Measurements from ENCODE around the gene KCNG4. TPM values are rescaled to one million over a fixed set of nuclear protein-coding genes. Genes with fewer than 3 reads are reported as not detected.
A peak's percentile ranks its signal among the peaks of the same experiment; 100 is the strongest.

The KCNG4 gene
- total and polyA plus RNA-seq, 11 donors, result not detected

DNA sequence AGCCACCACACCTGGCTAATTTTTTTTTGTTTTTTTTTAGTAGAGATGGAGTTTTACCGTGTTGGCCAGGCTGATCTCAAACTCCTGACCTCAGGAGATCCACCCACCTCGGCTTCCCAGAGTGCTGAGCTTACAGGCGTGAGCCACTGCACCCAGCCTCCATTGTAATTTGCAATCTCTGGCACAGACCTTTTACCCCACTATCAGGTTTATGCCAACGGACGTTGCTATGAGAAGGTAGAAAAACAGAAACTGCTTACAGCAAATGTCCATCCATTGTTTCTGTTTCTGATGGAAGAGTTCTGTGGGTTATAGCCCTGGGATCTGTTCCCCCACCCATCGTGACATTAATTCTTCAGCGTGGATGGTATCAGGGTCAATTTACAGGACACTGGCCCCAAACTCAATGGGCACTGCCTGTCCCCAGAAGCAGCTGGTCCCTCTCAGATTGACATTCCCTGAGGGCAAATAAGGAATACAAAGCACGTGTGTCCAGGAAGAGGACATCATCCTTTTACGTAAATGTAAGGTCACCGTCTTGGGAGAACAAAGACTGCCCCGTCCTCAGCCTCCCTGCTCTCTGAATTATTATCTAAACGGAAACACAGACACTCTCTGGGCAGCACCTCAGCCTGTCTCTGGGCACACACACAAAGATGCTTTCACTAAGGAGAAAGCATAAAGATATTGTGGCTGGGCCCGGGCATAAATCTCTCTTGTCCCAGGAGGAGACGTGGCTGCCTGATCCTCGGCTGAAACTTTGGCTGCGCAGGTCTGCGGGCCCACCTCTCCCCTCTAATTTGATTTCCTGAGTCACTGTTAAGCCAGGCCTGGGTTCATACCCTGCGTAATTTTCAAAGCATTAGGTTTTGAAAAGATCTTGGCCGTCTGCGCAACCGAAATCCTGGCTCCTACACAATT is 5.2 kb downstream of the KCNG4 start:
- H3K9me3 ChIP-seq, result no peaks in the 10 kb centered on the region
- no peaks in the 10 kb centered on the region for H3K36me3 ChIP-seq
- H3K27ac ChIP-seq, result peak overlapping the region in 1 of 12 donors; percentile 41
- WGBS, 4 donors, result 51 to 65% (median 60%) methylated on average over 20 to 21 of the region's 21 CpGs
- no peak for TF ChIP-seq POLR2A (IDR thresholded peaks at IDR 0.05)
- TF ChIP-seq, protein P1, sequence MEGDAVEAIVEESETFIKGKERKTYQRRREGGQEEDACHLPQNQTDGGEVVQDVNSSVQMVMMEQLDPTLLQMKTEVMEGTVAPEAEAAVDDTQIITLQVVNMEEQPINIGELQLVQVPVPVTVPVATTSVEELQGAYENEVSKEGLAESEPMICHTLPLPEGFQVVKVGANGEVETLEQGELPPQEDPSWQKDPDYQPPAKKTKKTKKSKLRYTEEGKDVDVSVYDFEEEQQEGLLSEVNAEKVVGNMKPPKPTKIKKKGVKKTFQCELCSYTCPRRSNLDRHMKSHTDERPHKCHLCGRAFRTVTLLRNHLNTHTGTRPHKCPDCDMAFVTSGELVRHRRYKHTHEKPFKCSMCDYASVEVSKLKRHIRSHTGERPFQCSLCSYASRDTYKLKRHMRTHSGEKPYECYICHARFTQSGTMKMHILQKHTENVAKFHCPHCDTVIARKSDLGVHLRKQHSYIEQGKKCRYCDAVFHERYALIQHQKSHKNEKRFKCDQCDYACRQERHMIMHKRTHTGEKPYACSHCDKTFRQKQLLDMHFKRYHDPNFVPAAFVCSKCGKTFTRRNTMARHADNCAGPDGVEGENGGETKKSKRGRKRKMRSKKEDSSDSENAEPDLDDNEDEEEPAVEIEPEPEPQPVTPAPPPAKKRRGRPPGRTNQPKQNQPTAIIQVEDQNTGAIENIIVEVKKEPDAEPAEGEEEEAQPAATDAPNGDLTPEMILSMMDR (IDR thresholded peaks at IDR 0.05), result no peak
- no peak for DNase-seq
- intact Hi-C loops (cut with DNase I), result no loop called here
- peak in 1 of 4 donors; percentile 81 for ATAC-seq
- no peak overlapping the region for H3K4me3 ChIP-seq
- H3K27me3 ChIP-seq, result peaks cover 0 to 12% (median 0%) of the 10 kb centered on the region in 9 donors
- H3K4me1 ChIP-seq, result peaks cover 0 to 9% (median 0%) of the 10 kb centered on the region in 12 donors

DNA sequence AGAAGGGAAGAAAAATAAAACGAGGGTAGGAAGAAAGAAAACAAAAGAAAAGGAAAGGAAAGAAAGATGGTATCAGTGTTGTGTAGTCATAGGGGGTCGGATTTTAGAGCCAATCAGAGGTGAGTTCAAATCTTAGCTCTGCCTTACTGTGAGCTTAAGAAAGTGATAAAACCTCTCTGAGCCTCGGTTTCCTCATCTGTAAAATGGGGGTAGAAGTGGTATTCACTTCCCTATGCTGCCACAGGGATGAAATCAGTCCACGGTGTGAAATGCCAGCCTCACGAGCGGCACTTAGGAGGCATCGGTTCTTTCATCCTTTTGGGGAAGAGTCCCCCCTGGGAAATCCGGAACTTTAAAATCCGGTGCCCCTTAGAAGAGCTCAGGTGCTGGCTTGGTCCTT is 6.1 kb downstream of the KCNG4 start:
- Histone ChIP-seq H3K27ac (peak overlapping the region in 1 of 12 donors; percentile 41), H3K36me3 (no peaks in the 10 kb centered on the region), H3K27me3 (peaks cover 0 to 8% (median 0%) of the 10 kb centered on the region in 9 donors), H3K4me3 (no peak overlapping the region), H3K4me1 (peaks cover 0 to 9% (median under 1%) of the 10 kb centered on the region in 12 donors), H3K9me3 (no peaks in the 10 kb centered on the region)
- ATAC-seq, result no peak
- 81 to 87% (median 84%) methylated on average over 9 of the region's 9 CpGs for WGBS, 4 donors
- TF ChIP-seq, protein P1 (IDR thresholded peaks at IDR 0.05), result no peak
- TF ChIP-seq POLR2A (IDR thresholded peaks at IDR 0.05), result no peak
- no peak for DNase-seq
- intact Hi-C loops (cut with DNase I), result no loop called here

DNA sequence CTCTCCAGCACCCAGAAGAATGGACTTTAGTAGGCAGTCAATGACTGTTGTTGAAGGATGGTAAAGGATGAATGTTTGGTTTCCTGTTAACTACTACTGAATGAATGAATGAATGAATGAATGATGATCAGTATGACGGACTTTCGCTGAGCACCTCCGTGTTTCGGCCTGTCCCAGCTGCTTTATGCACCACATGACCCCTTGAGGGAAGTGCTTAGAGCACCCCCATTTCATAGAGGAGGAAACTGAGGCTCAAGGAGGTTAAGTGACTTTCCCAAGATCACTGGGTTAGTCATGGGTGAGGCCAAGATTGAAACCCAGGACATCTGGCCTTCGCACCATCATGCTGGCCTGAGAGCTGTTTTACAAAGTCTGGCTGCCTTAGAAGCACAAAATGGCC is 6.8 kb downstream of the KCNG4 start:
- H3K27me3 ChIP-seq, result peaks cover 0 to 7% (median 0%) of the 10 kb centered on the region in 9 donors
- WGBS, 4 donors, result 92 to 96% (median 95%) methylated on average over 5 of the region's 5 CpGs
- H3K4me1 ChIP-seq, result peaks cover 0 to 17% (median 4%) of the 10 kb centered on the region in 12 donors
- no peaks in the 10 kb centered on the region for H3K9me3 ChIP-seq
- intact Hi-C loops (cut with DNase I), result no loop called here
- ATAC-seq (no peak), DNase-seq (no peak)
- no peaks in the 10 kb centered on the region for H3K36me3 ChIP-seq
- no peak overlapping the region for H3K4me3 ChIP-seq
- no peak overlapping the region for H3K27ac ChIP-seq
- TF ChIP-seq POLR2A (IDR thresholded peaks at IDR 0.05), result no peak
- TF ChIP-seq, protein P1 (IDR thresholded peaks at IDR 0.05), result no peak

DNA sequence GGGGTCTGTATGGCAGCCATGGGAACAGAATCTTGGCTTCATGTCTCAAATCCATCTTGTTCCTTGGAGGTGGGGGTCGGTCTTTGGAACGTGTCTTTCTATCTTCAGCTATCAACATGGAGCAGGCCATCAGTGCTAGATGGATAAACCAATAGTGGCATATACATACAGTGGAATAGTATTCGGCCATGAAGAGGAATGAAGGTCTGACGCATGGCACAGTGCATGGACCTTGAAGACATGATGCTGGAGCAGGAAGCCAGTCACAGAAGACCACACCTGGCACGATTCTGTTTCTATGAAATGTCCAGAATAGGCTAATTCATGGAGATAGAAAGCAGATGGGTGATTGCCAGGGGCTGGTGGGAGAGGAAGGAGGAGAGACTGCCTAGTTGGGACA is 7.8 kb downstream of the KCNG4 start:
- Histone ChIP-seq H3K27ac (no peak overlapping the region), H3K4me1 (peaks cover 0 to 23% (median 6%) of the 10 kb centered on the region in 12 donors), H3K27me3 (no peaks in the 10 kb centered on the region), H3K4me3 (no peak overlapping the region), H3K9me3 (no peaks in the 10 kb centered on the region), H3K36me3 (no peaks in the 10 kb centered on the region)
- DNase-seq (no peak), ATAC-seq (no peak)
- TF ChIP-seq, protein P1 (IDR thresholded peaks at IDR 0.05), result no peak
- TF ChIP-seq POLR2A (IDR thresholded peaks at IDR 0.05), result no peak
- intact Hi-C loops (cut with DNase I), result no loop called here
- WGBS, 4 donors, result 89 to 94% (median 92%) methylated on average over 5 of the region's 5 CpGs
